Measurements from ENCODE around the gene LRRK2. TPM values are rescaled to one million over a fixed set of nuclear protein-coding genes. Genes with fewer than 3 reads are reported as not detected.

The LRRK2 gene
- total RNA-seq, 1 donor from 2014 or later: 37.1 TPM

DNA sequence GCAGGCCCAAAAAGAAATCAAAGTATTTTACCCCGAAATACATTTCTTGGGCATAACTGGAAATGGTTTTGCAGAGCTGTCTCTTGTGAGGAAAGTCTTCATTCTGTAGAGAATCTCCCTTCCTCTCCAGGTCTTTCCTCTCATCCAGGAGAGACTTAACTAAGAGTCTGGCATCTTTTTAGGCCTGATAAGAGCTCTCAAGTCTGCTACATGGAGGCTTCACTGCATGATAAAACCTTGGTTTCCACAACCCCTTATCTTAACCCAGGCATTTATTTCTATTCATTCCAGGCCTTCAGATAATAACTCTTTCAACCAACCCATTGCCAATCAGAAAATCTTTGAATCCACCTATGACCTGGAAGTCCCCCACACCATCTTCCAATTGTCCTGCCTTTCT, 41.1 kb upstream of the LRRK2 start:
- TF ChIP-seq POLR2A (IDR thresholded peaks at IDR 0.05) (no peak), POLR2AphosphoS5 (IDR thresholded peaks at IDR 0.05; ENCODE audit: insufficient read depth in 1 of 2, low read depth in 1 of 2) (no peak)
- TF ChIP-seq, protein P1, sequence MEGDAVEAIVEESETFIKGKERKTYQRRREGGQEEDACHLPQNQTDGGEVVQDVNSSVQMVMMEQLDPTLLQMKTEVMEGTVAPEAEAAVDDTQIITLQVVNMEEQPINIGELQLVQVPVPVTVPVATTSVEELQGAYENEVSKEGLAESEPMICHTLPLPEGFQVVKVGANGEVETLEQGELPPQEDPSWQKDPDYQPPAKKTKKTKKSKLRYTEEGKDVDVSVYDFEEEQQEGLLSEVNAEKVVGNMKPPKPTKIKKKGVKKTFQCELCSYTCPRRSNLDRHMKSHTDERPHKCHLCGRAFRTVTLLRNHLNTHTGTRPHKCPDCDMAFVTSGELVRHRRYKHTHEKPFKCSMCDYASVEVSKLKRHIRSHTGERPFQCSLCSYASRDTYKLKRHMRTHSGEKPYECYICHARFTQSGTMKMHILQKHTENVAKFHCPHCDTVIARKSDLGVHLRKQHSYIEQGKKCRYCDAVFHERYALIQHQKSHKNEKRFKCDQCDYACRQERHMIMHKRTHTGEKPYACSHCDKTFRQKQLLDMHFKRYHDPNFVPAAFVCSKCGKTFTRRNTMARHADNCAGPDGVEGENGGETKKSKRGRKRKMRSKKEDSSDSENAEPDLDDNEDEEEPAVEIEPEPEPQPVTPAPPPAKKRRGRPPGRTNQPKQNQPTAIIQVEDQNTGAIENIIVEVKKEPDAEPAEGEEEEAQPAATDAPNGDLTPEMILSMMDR (IDR thresholded peaks at IDR 0.05): no peak
- Histone ChIP-seq H3K27me3 (no peaks in the 10 kb centered on the region), H3K27ac (no peak overlapping the region), H3K36me3 (no peaks in the 10 kb centered on the region), H3K4me1 (no peaks in the 10 kb centered on the region), H3K9me3 (no peaks in the 10 kb centered on the region), H3K4me3 (no peak overlapping the region)
- intact Hi-C loops (cut with DNase I): no loop called here
- DNase-seq (ENCODE audit: extremely low spot score in 2 of 2): no peak

DNA sequence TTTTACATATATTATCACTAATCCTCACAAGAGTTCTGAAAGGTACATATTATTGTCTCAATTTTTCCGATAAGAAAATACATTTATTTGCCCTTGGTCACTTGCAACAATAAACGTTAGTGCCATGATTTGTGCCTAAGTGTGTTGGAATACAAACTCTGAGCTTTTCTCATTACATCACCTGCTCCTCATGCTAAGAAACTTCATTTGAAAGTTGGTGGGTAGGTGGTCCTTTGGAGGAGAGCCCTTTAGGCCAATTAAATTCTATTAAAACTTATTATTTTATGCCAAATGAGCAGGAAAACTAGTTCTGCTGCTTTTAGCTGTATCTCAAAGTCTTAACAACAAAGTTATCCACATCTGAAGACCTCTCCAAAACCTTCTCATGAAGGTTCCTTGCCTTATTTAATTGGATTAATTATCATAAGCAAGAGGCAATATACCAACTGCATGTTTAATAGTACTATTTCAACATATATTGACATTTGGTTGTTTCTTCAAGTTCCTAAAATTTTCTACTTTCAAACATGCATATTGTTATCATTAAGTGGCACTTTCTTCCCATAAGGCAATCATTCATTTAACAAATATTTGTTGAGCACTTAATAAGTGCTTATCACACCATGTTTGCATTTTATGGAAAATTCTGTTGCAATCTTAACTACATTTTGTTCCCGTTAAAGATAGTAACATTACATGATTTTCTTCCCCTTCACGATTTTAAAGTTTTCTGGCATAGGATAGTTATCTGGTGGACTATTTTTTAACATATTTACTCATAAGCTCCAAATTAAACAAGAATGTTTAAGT, 40.1 kb upstream of the LRRK2 start:
- Histone ChIP-seq H3K4me1 (no peaks in the 10 kb centered on the region), H3K4me3 (no peak overlapping the region), H3K27ac (no peak overlapping the region), H3K36me3 (no peaks in the 10 kb centered on the region), H3K27me3 (no peaks in the 10 kb centered on the region), H3K9me3 (no peaks in the 10 kb centered on the region)
- intact Hi-C loops (cut with DNase I): no loop called here
- DNase-seq (ENCODE audit: extremely low spot score in 2 of 2): no peak
- TF ChIP-seq POLR2A (IDR thresholded peaks at IDR 0.05) (no peak), POLR2AphosphoS5 (IDR thresholded peaks at IDR 0.05; ENCODE audit: insufficient read depth in 1 of 2, low read depth in 1 of 2) (no peak)
- TF ChIP-seq, protein P1 (IDR thresholded peaks at IDR 0.05): no peak

GRCh38 chr12:40185303-40185693, 39.5 kb upstream of the LRRK2 start:
- DNase-seq (ENCODE audit: extremely low spot score in 2 of 2): no peak
- Histone ChIP-seq H3K4me3 (no peak overlapping the region), H3K27ac (no peak overlapping the region), H3K4me1 (no peaks in the 10 kb centered on the region), H3K27me3 (no peaks in the 10 kb centered on the region), H3K9me3 (no peaks in the 10 kb centered on the region), H3K36me3 (no peaks in the 10 kb centered on the region)
- intact Hi-C loops (cut with DNase I): no loop called here
- TF ChIP-seq, protein P1 (IDR thresholded peaks at IDR 0.05): no peak
- TF ChIP-seq POLR2AphosphoS5 (IDR thresholded peaks at IDR 0.05; ENCODE audit: insufficient read depth in 1 of 2, low read depth in 1 of 2) (no peak), POLR2A (IDR thresholded peaks at IDR 0.05) (no peak)

GRCh38 chr12:40188558-40189320, 36.1 kb upstream of the LRRK2 start:
- no peaks in the 10 kb centered on the region for H3K27me3 ChIP-seq
- DNase-seq (ENCODE audit: extremely low spot score in 2 of 2): no peak
- no peaks in the 10 kb centered on the region for H3K4me1 ChIP-seq
- intact Hi-C loops (cut with DNase I): no loop called here
- H3K9me3 ChIP-seq: no peaks in the 10 kb centered on the region
- H3K36me3 ChIP-seq: no peaks in the 10 kb centered on the region
- TF ChIP-seq, protein P1 (IDR thresholded peaks at IDR 0.05): no peak
- TF ChIP-seq POLR2A (IDR thresholded peaks at IDR 0.05) (no peak), POLR2AphosphoS5 (IDR thresholded peaks at IDR 0.05; ENCODE audit: insufficient read depth in 1 of 2, low read depth in 1 of 2) (no peak)
- H3K27ac ChIP-seq: no peak overlapping the region
- no peak overlapping the region for H3K4me3 ChIP-seq

Data from vagina (tissue), 2 donors.